C4-2B (cell line): ENCODE measurements around the gene SNN.

Source experiments
- H3K27ac ChIP-seq: fragments of 450-650 bp; 2 replicates; pipeline ENCODE4 v1.5.1; 2017
- ZFX ChIP-seq: fragments of 450-650 bp; IDR thresholded peaks from 2 replicates; pipeline ENCODE4 v1.6.1; 2017
- TF ChIP-seq, protein P1 (sequence below): fragments of 450-650 bp; conservative IDR thresholded peaks from 2 replicates; pipeline ENCODE4 v1.5.1; 2017; ENCODE audit warnings: mild to moderate bottlenecking

The SNN gene

DNA sequence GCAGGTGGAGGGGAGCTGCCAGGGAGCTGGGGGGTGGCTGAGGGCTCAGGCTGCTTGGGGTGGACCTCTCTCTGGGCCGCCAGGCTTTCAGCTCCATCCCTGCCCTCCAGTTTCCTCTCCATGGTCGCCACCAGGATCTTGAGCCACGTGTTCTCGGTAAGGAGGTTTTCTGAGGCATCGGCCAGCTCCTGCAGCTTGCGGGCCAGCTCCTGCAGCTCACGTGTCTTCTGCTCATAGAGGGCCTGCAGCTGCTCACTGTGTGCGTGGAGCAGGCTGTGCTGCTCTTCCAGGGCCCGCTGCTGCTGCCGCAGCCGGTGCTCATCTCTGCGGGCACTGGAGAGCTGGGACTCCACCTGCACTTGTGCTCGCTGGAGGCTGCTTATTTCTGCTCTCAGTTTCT, 11.0 kb downstream of the SNN start:
- H3K27ac ChIP-seq: no peak overlapping the region
- TF ChIP-seq, protein P1, sequence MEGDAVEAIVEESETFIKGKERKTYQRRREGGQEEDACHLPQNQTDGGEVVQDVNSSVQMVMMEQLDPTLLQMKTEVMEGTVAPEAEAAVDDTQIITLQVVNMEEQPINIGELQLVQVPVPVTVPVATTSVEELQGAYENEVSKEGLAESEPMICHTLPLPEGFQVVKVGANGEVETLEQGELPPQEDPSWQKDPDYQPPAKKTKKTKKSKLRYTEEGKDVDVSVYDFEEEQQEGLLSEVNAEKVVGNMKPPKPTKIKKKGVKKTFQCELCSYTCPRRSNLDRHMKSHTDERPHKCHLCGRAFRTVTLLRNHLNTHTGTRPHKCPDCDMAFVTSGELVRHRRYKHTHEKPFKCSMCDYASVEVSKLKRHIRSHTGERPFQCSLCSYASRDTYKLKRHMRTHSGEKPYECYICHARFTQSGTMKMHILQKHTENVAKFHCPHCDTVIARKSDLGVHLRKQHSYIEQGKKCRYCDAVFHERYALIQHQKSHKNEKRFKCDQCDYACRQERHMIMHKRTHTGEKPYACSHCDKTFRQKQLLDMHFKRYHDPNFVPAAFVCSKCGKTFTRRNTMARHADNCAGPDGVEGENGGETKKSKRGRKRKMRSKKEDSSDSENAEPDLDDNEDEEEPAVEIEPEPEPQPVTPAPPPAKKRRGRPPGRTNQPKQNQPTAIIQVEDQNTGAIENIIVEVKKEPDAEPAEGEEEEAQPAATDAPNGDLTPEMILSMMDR: no peak
- TF ChIP-seq ZFX: no peak

DNA sequence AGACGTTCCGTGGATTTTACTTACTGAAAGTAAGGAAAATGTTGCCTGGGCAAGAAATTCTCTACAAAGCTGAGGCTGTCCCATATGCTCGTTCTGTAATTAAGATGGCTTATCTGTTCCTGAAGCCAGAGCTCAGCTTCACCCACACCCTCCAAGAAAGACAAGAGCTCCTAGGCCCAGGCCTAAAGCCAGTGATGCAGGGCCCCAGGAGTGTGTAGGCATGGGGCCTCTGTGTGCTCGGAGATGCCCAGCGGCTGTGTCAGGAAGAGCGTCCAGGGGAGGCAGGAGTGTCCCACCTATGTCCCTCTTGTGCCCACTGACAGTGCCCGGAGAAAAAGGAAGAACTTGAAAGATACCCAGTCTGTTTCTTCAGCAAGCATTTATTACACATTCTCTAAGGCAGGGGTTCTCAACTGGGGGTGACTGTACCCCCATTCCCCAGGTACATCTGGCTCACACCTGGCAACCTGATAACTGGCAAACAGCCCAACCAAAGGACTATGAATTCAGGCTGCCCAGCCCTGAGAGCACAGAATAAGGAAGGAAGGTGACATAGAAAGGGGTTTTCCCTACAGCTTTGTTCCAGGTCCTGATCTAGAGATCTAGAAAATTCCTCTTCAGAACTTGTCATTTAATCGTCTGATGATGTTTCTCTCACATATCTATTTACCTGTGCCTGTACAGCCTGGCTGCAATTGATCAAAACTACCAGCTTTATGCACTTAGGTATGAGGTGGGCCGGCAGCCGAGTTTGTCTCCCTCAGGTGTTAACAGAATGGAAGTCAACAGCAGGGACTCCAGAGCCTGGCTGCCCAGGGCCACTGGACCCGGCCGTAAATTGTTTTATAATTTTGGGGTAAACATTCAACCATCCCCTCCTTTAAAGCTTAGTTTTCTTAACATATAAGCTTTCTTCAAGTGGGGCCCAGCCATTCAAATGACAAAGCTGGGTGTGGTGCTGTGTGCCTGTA, 12.0 kb downstream of the SNN start:
- TF ChIP-seq ZFX: no peak
- TF ChIP-seq, protein P1: no peak
- no peak overlapping the region for H3K27ac ChIP-seq

DNA sequence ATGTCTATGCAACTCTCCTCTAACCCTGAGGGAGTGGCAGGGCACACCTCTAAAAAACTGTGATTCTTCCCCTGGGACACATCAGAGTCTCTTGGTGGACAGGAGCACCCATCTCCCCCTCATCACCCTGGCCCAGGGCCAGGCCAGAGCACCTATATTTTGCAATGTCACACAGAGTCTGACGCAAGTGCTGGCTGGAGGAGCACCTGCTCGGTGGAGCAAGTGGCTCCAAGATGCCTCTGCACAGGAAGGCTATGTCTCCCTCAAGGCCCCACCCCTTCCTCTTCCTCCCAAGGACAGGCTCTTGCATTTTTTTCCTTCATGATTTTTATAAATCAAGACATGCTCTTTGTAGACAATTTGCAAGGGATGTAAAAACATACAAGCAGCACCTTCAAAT, 13.3 kb downstream of the SNN start:
- TF ChIP-seq, protein P1: no peak
- TF ChIP-seq ZFX: no peak
- H3K27ac ChIP-seq: no peak overlapping the region

DNA sequence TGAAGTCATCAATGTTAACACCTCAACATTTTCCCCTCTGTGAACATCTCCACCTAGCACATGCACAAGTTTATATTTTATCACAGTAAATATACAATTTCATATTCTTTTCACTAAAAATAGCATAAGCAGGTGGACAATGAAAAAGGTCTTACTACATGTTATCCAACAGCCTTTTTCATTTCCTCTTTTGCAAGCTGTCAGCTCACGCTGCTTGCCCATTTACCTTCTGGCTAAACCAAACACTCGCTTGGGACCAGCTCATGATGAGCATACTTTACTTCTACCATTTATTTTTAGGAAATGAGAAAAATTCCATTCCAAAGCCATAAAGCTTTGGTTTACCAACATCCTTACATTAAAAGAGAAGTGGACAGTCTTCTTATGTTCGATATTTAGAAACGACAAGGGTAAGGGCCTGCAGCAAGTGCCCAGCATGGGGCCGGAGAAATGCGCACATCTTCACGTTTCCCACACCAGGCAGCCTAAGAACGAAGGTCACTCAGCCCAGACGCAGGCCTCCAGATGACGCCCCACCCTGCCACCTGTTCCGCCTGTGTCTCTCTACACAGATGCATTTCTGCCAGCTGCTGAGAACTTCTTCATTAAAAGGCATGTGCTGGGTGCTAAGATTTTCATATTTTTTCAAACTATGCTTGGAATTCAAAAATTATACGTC, 13.9 kb downstream of the SNN start:
- no peak for TF ChIP-seq ZFX
- TF ChIP-seq, protein P1: no peak
- H3K27ac ChIP-seq: no peak overlapping the region

DNA sequence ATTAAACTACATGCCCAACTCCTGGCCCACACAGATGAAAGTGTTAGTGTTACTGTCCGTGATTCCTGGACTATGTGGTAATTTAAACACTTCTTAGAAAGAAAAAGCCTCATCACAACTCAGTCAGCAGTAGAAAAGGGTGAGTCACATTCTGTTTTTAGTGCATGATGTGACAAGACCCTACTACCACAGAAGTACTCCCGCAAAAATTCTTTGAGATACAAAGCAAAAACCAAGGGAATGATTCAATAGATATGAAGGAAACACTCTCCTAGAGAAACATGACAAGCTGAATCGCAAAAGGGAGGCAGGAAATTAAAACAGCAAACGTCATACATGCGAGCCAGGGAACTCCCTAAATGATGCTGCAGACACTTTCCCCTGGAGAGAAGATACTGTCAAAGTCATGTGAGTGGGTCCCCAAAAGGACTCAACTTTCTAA, 14.4 kb downstream of the SNN start:
- H3K27ac ChIP-seq: no peak overlapping the region
- TF ChIP-seq, protein P1: no peak
- TF ChIP-seq ZFX: no peak

DNA sequence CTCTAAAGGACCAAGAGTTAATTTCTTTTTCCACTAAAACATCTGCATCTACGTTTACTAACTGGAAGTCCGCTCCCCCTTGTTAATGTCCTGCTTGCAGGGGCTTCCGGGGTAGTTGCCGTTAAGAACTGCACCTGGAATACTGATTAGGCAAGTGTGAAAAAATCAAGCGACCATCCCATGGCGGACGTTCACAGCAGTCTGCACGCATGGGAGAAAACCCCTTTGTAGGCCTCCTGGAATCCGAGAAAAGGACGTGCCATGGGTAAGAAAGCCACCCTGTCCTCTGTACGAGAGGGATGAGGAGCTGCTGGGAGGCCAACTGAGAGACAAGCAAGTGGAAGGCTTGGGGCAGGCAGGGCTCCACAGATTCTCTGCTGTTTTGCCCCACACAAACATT, 14.9 kb downstream of the SNN start:
- TF ChIP-seq, protein P1: no peak
- TF ChIP-seq ZFX: no peak
- H3K27ac ChIP-seq: no peak overlapping the region
